Neutrophil (primary cell): ENCODE measurements around the gene TAF4B.
"Not testable (repeated sequence)": the region's sequence is repeated elsewhere in the genome, so short reads cannot be mapped to it uniquely, and the experiment has no call there.

Experiments used
- H3K27ac ChIP-seq: fragments of 200-600 bp; sonication (generic); 2 replicates; pipeline ENCODE4 v1.5.1; 2016; ENCODE audit warnings: mild to moderate bottlenecking, moderate library complexity
- H3K27me3 ChIP-seq: fragments of 200-600 bp; sonication (generic); 2 replicates; pipeline ENCODE4 v1.6.0; 2016; ENCODE audit warnings: mild to moderate bottlenecking
- H3K36me3 ChIP-seq: fragments of 200-600 bp; sonication (generic); 2 replicates; pipeline ENCODE4 v1.5.1; 2017
- H3K4me1 ChIP-seq, 2 experiments: fragments of 200-600 bp in 1 of 2; sonication (generic) in 1 of 2; 1 replicate in 1 of 2; 2 replicates in 1 of 2; pipeline versions ENCODE4 v1.5.1 to v1.6.1; 2013 to 2016; ENCODE audit warnings: low read depth in 1 of 2, low read length in 1 of 2, mild to moderate bottlenecking in 1 of 2, moderate library complexity in 1 of 2; ENCODE audit not compliant: control insufficient read depth in 1 of 2, insufficient read depth in 1 of 2
- H3K4me3 ChIP-seq, 2 experiments: fragments of 200-600 bp in 1 of 2; sonication (generic) in 1 of 2; 1 replicate in 1 of 2; 2 replicates in 1 of 2; pipeline ENCODE4 v1.5.1; 2013 to 2016; ENCODE audit warnings: low read depth in 1 of 2, low read length in 1 of 2, mild to moderate bottlenecking in 1 of 2, moderate library complexity in 1 of 2
- H3K9me3 ChIP-seq: fragments of 200-600 bp; sonication (generic); 2 replicates; pipeline ENCODE4 v1.5.1; 2016
- TF ChIP-seq, protein P1 (sequence below): fragments of 200-600 bp; sonication (generic); IDR thresholded peaks from 2 replicates; pipeline ENCODE4 v1.5.1; 2016; ENCODE audit warnings: antibody characterized with exemption

Gene TAF4B

DNA sequence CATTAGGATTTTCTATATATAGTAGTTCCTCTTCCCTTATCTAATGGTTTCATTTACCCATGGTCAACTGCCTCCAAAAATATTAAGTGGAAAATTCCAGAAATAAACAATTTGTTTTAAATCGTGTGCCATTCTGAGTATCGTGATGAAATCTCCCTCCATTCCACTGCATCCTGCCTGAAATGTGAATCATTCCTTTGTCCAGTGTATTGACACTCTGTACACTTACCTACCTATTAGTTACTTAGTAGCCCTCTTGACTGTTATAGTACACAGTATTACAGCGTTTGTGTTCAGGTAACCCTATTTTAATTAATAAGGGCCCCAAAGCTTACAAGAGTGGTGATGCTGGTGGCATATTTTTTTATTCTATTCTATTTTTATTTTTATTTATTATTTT lies 26.2 kb downstream of the TAF4B start:
- Histone ChIP-seq H3K4me1 (no peaks in the 10 kb centered on the region), H3K27me3 (no peaks in the 10 kb centered on the region), H3K4me3 (no peak overlapping the region), H3K36me3 (no peaks in the 10 kb centered on the region), H3K9me3 (no peaks in the 10 kb centered on the region), H3K27ac (no peak overlapping the region)
- TF ChIP-seq, protein P1, sequence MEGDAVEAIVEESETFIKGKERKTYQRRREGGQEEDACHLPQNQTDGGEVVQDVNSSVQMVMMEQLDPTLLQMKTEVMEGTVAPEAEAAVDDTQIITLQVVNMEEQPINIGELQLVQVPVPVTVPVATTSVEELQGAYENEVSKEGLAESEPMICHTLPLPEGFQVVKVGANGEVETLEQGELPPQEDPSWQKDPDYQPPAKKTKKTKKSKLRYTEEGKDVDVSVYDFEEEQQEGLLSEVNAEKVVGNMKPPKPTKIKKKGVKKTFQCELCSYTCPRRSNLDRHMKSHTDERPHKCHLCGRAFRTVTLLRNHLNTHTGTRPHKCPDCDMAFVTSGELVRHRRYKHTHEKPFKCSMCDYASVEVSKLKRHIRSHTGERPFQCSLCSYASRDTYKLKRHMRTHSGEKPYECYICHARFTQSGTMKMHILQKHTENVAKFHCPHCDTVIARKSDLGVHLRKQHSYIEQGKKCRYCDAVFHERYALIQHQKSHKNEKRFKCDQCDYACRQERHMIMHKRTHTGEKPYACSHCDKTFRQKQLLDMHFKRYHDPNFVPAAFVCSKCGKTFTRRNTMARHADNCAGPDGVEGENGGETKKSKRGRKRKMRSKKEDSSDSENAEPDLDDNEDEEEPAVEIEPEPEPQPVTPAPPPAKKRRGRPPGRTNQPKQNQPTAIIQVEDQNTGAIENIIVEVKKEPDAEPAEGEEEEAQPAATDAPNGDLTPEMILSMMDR = no peak

DNA sequence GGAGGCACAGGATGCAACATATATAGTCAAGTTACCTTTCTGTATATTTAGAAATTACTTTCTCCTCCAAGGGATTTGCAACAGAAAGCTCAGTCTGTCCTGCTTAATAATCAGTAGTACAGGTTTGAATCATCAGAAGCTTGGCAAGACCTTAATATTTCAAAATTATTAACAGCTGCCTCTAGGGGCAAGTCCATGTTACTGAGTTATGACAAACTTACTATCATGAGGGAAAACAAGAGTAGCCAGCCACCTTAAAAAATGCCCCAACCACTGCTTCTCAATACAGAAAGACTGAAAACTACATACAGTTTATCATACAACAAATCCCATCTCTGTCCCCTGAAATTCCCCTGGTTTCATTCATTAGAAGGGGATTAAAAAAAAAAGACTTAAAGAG lies 28.6 kb downstream of the TAF4B start:
- H3K27me3 ChIP-seq, H3K27ac ChIP-seq, H3K4me1 ChIP-seq: not testable (repeated sequence)

DNA sequence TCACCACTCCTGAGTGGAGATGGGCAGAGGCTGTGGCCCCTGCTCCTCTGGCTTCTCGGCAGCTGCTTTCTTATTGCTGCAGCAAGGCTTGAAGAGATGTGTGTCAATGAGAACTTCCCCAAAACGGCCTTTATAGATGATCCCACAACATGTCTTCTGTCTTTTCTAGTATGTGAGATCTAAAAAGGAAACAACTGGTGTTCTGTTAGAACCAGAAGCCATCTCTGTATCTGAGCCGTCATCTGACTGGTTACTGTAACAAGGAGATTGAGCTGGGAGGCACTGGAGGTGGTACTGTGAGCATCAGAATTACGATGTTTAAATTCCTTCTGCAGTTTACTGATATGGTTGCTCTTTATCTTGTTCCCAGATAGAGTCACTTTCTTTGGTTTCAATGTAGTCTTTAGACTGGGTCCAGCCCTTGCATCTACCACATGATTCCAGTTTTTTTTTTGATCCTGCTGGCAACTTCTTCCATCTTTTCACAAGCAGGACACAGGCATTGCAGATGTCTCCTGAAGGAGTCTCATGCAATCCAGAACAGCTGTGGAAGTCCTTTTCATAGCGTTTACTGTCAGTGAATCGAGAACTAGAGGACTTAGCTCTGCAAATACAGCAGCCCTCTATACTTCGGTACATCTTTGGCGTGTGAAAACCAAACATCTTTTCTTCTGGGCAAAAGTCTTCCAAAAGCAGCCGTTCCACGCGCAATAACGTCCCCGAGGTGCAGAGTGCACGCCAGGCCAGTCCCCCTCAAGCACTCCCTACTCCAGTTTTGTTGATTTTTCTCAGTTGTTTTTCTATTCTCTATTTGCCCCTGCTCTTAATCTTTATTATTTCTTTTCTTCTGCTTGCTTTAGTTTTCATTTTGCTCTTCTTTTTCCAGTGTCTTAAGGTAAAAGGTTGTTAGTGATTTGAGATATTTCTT lies 29.7 kb downstream of the TAF4B start:
- no peaks in the 10 kb centered on the region for H3K27me3 ChIP-seq
- no peaks in the 10 kb centered on the region for H3K9me3 ChIP-seq
- H3K4me3 ChIP-seq = no peak overlapping the region
- H3K27ac ChIP-seq = no peak overlapping the region
- TF ChIP-seq, protein P1 = no peak
- H3K36me3 ChIP-seq = no peaks in the 10 kb centered on the region
- H3K4me1 ChIP-seq = no peaks in the 10 kb centered on the region

More for the DNA sequence above, 28.6 kb downstream of the TAF4B start:
- not testable (repeated sequence) for H3K4me3 ChIP-seq, H3K36me3 ChIP-seq, H3K9me3 ChIP-seq

DNA sequence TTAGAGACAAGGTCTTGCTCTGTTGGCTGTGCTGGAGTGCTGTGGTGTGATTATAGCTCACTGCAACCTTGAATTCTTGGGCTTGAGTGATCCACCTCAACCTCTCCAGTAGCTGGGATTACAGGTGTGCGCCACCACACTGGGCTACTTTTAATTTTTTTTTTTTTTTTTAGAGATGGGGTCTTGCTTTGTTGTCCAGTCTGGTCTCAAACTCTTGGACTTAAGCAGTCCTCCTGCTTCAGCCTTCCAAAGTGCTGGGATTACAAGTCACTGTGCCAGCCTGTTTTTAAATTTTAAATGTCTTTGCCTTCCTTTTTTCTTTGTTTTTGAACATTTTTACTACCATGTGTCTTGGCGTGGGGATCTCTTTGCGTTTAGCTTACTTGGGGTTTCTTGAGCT lies 32.5 kb downstream of the TAF4B start:
- H3K36me3 ChIP-seq = no peaks in the 10 kb centered on the region

DNA sequence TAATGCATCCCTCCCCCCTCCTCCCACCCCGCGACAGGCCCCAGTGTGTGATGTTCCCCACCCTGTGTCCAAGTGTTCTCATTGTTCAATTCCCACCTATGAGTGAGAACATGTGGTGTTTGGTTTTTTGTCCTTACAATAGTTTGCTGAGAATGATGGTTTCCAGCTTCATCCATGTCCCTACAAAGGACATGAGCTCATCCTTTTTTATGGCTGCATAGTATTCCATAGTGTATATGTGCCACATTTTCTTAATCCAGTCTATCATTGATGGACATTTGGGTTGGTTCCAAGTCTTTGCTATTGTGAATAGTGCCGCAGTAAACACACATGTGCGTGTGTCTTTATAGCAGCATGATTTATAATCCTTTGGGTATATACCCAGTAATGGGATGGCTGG lies 33.2 kb downstream of the TAF4B start:
- not testable (repeated sequence) for H3K4me3 ChIP-seq, H3K27ac ChIP-seq, H3K36me3 ChIP-seq, H3K9me3 ChIP-seq, H3K27me3 ChIP-seq, H3K4me1 ChIP-seq

More for the DNA sequence above, 32.5 kb downstream of the TAF4B start:
- H3K4me3 ChIP-seq = no peak overlapping the region
- TF ChIP-seq, protein P1 = no peak
- no peak overlapping the region for H3K27ac ChIP-seq
- H3K9me3 ChIP-seq = no peaks in the 10 kb centered on the region
- H3K4me1 ChIP-seq = no peaks in the 10 kb centered on the region
- H3K27me3 ChIP-seq = no peaks in the 10 kb centered on the region

DNA sequence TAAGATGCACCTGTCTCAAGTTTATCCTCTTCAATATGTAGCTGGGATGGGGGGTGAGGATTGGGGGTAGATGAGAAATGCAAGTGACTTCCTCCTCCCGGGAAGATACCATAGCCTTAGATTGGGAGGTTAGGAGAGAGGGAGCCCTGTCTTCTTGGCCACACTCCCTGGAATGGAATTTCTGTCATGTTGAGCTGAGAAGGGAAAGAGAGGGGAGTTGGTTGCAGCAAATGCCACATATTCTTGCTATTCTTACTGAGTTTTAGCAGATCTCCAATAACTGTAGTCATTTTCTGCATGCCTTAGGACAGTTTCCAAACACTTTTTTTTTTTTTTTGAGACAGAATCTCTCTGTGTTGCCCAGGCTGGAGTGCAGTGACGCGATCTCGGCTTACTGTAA lies 35.9 kb downstream of the TAF4B start:
- Histone ChIP-seq H3K36me3 (no peaks in the 10 kb centered on the region), H3K4me3 (no peak overlapping the region), H3K9me3 (no peaks in the 10 kb centered on the region), H3K27ac (no peak overlapping the region), H3K27me3 (no peaks in the 10 kb centered on the region), H3K4me1 (no peaks in the 10 kb centered on the region)
- TF ChIP-seq, protein P1 = no peak
